Colon (tissue), 2 donors: Measurements from ENCODE around the gene CD72.
"Not testable (repeated sequence)": the region's sequence is repeated elsewhere in the genome, so short reads cannot be mapped to it uniquely, and the experiment has no call there.

Experiments
- FAIRE-seq: peaks from 2 replicates; lab custom pipeline; 2012; peaks lifted over from hg19 to GRCh38; lab: Jason Lieb, UNC
- donor health status: control.
- donor health status: control.

Gene CD72

GRCh38 chr9:35649431-35650340 is 31.5 kb upstream of the CD72 start:
- FAIRE-seq = no peak

GRCh38 chr9:35646533-35647265 is 28.5 kb upstream of the CD72 start:
- FAIRE-seq = no peak

GRCh38 chr9:35646153-35646532 is 27.9 kb upstream of the CD72 start:
- FAIRE-seq = no peak

- not testable (repeated sequence) for FAIRE-seq
These were observed 27.5 kb upstream of the CD72 start for GRCh38 chr9:35645736-35646135.

GRCh38 chr9:35643046-35643445 is 24.8 kb upstream of the CD72 start:
- no peak for FAIRE-seq

DNA sequence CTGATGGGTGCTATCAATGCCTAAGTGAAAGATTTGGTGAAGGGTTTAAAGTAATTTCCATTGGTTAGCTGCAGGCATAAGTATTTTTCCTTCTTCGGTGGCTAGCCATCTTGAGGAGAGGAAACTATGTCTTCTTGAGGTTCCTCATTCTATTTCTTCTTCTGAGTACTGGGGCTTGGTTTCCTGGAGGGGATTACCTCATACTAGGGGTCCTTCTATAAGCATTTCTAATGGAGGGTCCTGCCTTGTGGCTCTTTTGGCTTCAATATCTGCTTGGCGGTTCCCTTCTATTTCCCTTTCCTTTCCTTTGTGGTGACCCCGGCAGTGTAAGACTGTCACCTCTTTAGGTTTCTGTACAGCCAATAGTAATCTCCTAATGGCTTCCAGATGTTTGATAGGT is 23.3 kb upstream of the CD72 start:
- FAIRE-seq = not testable (repeated sequence)

- FAIRE-seq = not testable (repeated sequence)
These were observed 22.2 kb upstream of the CD72 start for GRCh38 chr9:35640431-35640830.

GRCh38 chr9:35639631-35640030 is 21.4 kb upstream of the CD72 start:
- no peak for FAIRE-seq

- FAIRE-seq = not testable (repeated sequence)
These were observed 21.0 kb upstream of the CD72 start for GRCh38 chr9:35639225-35639624.

GRCh38 chr9:35638751-35639150 is 20.5 kb upstream of the CD72 start:
- not testable (repeated sequence) for FAIRE-seq

DNA sequence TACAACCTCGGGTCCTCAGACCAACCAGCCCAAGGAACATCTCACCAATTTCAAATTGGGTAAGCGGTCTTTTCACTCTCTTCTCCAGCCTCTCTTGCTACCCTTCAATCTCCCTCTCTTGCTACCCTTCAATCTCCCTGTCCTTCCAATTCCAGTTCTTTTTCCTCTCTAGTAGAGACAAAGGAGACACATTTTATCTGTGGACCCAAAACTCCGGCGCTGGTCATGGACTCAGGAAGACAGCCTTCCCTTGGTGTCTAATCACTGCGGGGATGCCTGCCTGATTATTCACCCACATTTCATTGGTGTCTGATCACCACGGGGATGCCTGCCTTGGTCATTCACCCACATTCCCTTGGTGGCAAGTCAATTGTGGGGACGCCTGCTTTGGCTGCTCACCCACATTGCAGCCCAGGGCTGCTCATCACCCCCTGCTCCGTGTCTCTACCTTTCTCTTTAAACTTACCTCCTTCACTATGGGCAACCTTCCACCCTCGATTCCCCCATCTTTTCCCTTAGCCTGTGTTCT is 19.3 kb upstream of the CD72 start:
- not testable (repeated sequence) for FAIRE-seq

- not testable (repeated sequence) for FAIRE-seq
These were observed 18.6 kb upstream of the CD72 start for GRCh38 chr9:35636877-35637246.

DNA sequence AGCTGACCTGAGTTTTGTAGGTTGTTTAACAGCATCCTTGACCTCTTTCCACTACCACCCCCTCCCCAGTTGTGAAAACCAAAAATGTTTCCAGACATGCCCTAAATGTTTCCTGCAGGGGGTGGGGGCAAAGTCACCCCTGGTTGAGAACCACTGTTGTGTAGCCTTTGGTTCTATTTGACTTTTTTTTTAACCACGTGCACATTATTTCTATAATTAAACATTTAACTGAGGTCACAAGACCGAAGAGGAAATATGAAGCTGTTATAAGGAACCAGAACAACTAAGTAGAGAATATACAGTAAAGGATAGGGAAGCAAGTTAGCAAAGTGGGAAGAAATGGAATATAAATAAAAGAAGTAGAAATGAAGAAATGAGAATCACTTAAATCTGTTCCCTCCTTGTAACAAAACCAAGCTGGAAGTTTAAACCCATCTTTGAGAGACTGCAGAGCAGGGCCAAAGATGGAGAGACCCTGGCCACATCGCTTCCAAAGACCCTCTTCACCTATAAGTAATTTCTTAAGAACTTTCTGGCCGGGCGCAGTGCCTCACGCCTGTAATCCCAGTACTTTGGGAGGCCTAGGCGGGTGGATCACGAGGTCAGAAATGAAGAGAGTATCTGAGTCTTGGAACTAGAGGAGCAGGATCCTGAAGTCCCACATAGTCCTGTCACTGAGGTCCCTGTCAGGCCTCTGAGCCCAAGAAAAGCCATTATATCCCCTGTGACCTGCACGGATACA is 18.1 kb upstream of the CD72 start:
- FAIRE-seq = no peak

DNA sequence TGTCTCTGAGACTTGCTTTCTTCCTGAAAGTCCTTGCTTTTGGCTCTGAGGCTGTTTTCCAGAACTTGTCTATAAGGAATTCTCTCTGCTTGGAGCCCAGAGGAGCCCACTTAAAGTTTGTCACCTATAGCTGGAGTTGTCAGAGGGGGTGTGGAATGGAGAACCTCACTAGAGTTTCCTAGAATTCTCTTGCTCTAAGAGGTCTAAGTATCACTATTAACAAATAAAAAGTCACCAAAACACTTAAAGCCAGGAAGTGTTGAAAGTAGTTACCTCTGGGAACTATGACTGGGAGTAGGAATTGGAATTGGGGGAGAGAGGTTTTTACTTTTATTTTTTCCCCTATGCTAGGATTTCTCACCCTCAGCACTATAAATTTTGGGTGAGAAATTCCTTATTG is 17.5 kb upstream of the CD72 start:
- FAIRE-seq = no peak

- no peak for FAIRE-seq
These were observed 11.4 kb upstream of the CD72 start for GRCh38 chr9:35629597-35629996.

- FAIRE-seq = no peak
These were observed 10.3 kb upstream of the CD72 start for GRCh38 chr9:35628389-35628991.

- FAIRE-seq = no peak
These were observed 9.4 kb upstream of the CD72 start for GRCh38 chr9:35627575-35627974.

GRCh38 chr9:35619800-35620158 is 1.6 kb upstream of the CD72 start:
- no peak for FAIRE-seq

DNA sequence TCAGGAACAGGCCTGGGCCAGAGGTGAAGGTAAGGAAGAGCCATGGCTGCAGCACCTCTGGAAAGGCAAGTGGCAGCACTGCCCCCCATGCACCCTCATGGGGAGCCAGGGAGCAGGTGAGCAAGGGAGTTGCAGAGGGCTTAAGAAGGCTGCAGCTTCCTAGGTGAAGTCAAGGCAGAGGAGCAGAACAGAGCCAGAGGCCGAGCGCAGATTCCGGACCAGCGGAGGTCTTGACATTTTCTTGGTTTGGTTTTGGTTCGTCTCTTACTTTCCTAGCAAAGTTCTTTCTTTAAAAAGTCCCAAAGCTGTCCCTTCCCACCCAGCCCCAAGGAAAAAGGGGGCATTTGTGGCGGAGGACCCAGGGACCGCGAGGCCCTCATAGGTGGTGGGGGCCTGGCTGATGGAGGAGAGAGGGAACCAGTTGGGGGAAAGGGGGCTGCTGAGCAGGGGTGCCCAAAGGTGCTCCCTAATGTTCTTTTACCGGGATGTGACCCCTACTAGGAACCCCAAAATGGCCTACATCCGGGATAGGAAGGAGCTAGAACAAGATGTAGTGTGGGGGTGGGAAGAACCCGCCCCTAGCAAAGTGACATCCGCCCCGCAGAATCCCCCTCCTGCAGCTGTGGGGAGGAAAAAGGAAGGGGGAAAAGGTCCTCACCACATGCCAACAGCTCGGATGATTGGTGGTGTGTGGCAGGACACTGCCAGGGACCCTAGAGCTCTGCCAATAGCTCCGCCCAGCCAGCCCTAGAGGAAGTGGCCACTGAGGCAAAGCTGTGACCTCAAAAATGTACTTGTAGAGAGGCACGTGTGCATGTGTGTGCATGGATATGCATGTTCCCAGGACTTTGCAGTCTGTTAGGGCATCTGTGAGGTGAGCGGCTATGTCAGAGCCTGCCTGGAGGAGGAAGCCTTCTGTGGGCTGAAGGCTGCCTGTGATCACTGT is 914 bp upstream of the CD72 start:
- FAIRE-seq = no peak

DNA sequence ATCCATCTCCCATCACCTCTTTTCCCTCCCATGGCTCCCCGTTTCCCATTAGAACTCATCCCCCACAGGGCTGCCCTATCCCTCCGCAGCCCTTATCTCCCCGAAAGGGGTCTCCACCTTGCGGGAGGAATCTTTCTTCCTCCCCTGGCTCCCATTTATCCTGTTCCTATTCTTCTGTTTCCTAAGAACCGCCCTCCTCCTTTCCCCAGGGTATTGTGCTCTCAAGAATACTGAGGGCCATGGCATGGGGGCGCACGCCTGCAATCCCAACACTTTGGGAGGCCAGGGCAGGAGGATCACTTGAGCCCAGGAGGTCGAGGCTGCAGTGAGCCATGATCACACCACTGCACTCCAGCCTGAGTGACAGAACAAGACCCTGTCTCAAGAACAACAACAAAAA is 665 bp downstream of the CD72 start:
- FAIRE-seq = no peak
